Neural progenitor cell (in vitro differentiated cells): ENCODE results near the gene PPAN. TPM values are rescaled to one million over a fixed set of nuclear protein-coding genes. Genes with fewer than 3 reads are reported as not detected.

Source experiments
- DNase-seq: peaks from one replicate; pipeline ENCODE4 v3.0.0-alpha.2; 2016; ENCODE audit warnings: low spot score
- H2AFZ ChIP-seq: fragments of 200-600 bp; sonication (generic); replicated peaks from 2 replicates; pipeline ENCODE4 v1.6.1; 2016; ENCODE audit warnings: antibody characterized with exemption
- H3F3A ChIP-seq: fragments of 200-600 bp; sonication (generic); 2 replicates; pipeline ENCODE4 v1.6.1; 2016; ENCODE audit warnings: antibody characterized with exemption, low read depth
- H3K27ac ChIP-seq: fragments of 200-600 bp; sonication (generic); 2 replicates; pipeline ENCODE4 v1.5.1; 2016; ENCODE audit warnings: mild to moderate bottlenecking
- H3K27me3 ChIP-seq: fragments of 200-600 bp; sonication (generic); 2 replicates; pipeline ENCODE4 v1.6.1; 2016; ENCODE audit warnings: mild to moderate bottlenecking, moderate library complexity
- H3K36me3 ChIP-seq: fragments of 200-600 bp; sonication (generic); 2 replicates; pipeline ENCODE4 v1.5.1; 2016
- H3K4me1 ChIP-seq: fragments of 200-600 bp; sonication (generic); 2 replicates; pipeline ENCODE4 v1.6.1; 2016; ENCODE audit warnings: mixed run types
- H3K4me2 ChIP-seq: fragments of 200-600 bp; sonication (generic); 2 replicates; pipeline ENCODE4 v1.6.1; 2016
- H3K4me3 ChIP-seq: fragments of 200-600 bp; sonication (generic); 2 replicates; pipeline ENCODE4 v1.5.1; 2016
- H3K79me2 ChIP-seq: fragments of 200-600 bp; sonication (generic); 2 replicates; pipeline ENCODE4 v1.6.1; 2016; ENCODE audit warnings: low read depth
- H3K9ac ChIP-seq: fragments of 200-600 bp; sonication (generic); 2 replicates; pipeline ENCODE4 v1.6.1; 2016
- H3K9me3 ChIP-seq: fragments of 200-600 bp; sonication (generic); 2 replicates; pipeline ENCODE4 v1.5.1; 2016; ENCODE audit warnings: low read depth
- H4K20me1 ChIP-seq: fragments of 200-600 bp; sonication (generic); 2 replicates; pipeline ENCODE4 v1.6.1; 2016; ENCODE audit warnings: low read depth
- H3K27ac Mint-ChIP-seq: 3 replicates; pipeline ENCODE4 v1.8.0; 2021; ENCODE audit warnings: mixed read lengths
- H3K27me3 Mint-ChIP-seq: 2 replicates; pipeline ENCODE4 v1.8.0; 2022; ENCODE audit warnings: low read depth, mild to moderate bottlenecking, inconsistent platforms, moderate library complexity, mixed read lengths; ENCODE audit not compliant: insufficient read depth
- H3K36me3 Mint-ChIP-seq: 3 replicates; pipeline ENCODE4 v1.8.0; 2021; ENCODE audit warnings: mixed read lengths
- H3K4me1 Mint-ChIP-seq: 3 replicates; pipeline ENCODE4 v1.8.0; 2021; ENCODE audit warnings: mixed read lengths
- H3K4me3 Mint-ChIP-seq: 3 replicates; pipeline ENCODE4 v1.8.0; 2021; ENCODE audit warnings: mild to moderate bottlenecking, moderate library complexity, mixed read lengths
- H3K9me3 Mint-ChIP-seq: 3 replicates; pipeline ENCODE4 v1.8.0; 2020; ENCODE audit warnings: mixed read lengths
- CTCF ChIP-seq: fragments of 200-600 bp; sonication (generic); IDR thresholded peaks from 2 replicates; pipeline ENCODE4 v1.5.1; 2017; ENCODE audit warnings: antibody characterized with exemption, mild to moderate bottlenecking
- EZH2 ChIP-seq: fragments of 200-600 bp; sonication (generic); IDR thresholded peaks from 2 replicates; pipeline ENCODE4 v1.6.1; 2017; ENCODE audit warnings: antibody characterized with exemption, mild to moderate bottlenecking, moderate library complexity
- EZH2phosphoT487 ChIP-seq: fragments of 200-600 bp; sonication (generic); IDR thresholded peaks from 2 replicates; pipeline ENCODE4 v1.6.1; 2017; ENCODE audit warnings: antibody characterized with exemption
- total RNA-seq: library from RNA; depleted of rRNA; stranded (reverse); fragments of >200 nt; gene quantifications from 2 replicates; pipeline ENCODE4 v1.2.3, GENCODE V29; 2015; ENCODE audit warnings: low replicate concordance

PPAN gene
- total RNA-seq, 1 donor from 2014 or later, result 6.6 TPM

GRCh38 chr19:10134040-10134439 lies 27.9 kb downstream of the PPAN start:
- Histone ChIP-seq H4K20me1 (no peaks in the 10 kb centered on the region), H3K9ac (no peak overlapping the region), H3K27ac (no peak overlapping the region), H3K4me2 (no peak overlapping the region), H3K79me2 (no peaks in the 10 kb centered on the region), H3K9me3 (no peaks in the 10 kb centered on the region), H2AFZ (no peak overlapping the region), H3F3A (no peaks in the 10 kb centered on the region), H3K36me3 (peaks cover 3% of the 10 kb centered on the region), H3K4me3 (no peak overlapping the region), H3K27me3 (no peaks in the 10 kb centered on the region), H3K4me1 (no peaks in the 10 kb centered on the region)
- H3K27ac Mint-ChIP-seq, result no peak overlapping the region
- TF ChIP-seq EZH2phosphoT487 (no peak), EZH2 (no peak), CTCF (no peak)
- no peaks in the 10 kb centered on the region for H3K4me1 Mint-ChIP-seq
- H3K36me3 Mint-ChIP-seq, result peaks cover 15% of the 10 kb centered on the region
- H3K27me3 Mint-ChIP-seq, result peaks cover 7% of the 10 kb centered on the region
- no peak overlapping the region for H3K4me3 Mint-ChIP-seq
- H3K9me3 Mint-ChIP-seq, result no peaks in the 10 kb centered on the region
- DNase-seq, result no peak

- no peak overlapping the region for H2AFZ ChIP-seq
- Mint-ChIP-seq H3K27me3 (peaks cover 8% of the 10 kb centered on the region), H3K36me3 (peaks cover 13% of the 10 kb centered on the region), H3K4me3 (no peak overlapping the region), H3K27ac (no peak overlapping the region), H3K9me3 (no peaks in the 10 kb centered on the region), H3K4me1 (no peaks in the 10 kb centered on the region)
- DNase-seq, result no peak
- no peaks in the 10 kb centered on the region for H4K20me1 ChIP-seq
- no peak overlapping the region for H3K4me3 ChIP-seq
- TF ChIP-seq CTCF (no peak), EZH2 (no peak), EZH2phosphoT487 (no peak)
- H3K79me2 ChIP-seq, result no peaks in the 10 kb centered on the region
- H3K27me3 ChIP-seq, result no peaks in the 10 kb centered on the region
- no peaks in the 10 kb centered on the region for H3K4me1 ChIP-seq
- no peak overlapping the region for H3K27ac ChIP-seq
- no peak overlapping the region for H3K4me2 ChIP-seq
- no peaks in the 10 kb centered on the region for H3K9me3 ChIP-seq
- peaks cover 3% of the 10 kb centered on the region for H3K36me3 ChIP-seq
- no peak overlapping the region for H3K9ac ChIP-seq
- H3F3A ChIP-seq, result no peaks in the 10 kb centered on the region
Observed at GRCh38 chr19:10135551-10136334, 29.6 kb downstream of the PPAN start.

GRCh38 chr19:10136936-10137335 lies 30.8 kb downstream of the PPAN start:
- Mint-ChIP-seq H3K4me3 (no peak overlapping the region), H3K27me3 (peaks cover 6% of the 10 kb centered on the region), H3K9me3 (no peaks in the 10 kb centered on the region), H3K4me1 (no peaks in the 10 kb centered on the region), H3K36me3 (peaks cover 18% of the 10 kb centered on the region), H3K27ac (no peak overlapping the region)
- no peaks in the 10 kb centered on the region for H3K79me2 ChIP-seq
- H3F3A ChIP-seq, result no peaks in the 10 kb centered on the region
- no peak overlapping the region for H3K4me3 ChIP-seq
- H3K36me3 ChIP-seq, result no peaks in the 10 kb centered on the region
- no peaks in the 10 kb centered on the region for H3K9me3 ChIP-seq
- no peaks in the 10 kb centered on the region for H3K4me1 ChIP-seq
- no peak overlapping the region for H2AFZ ChIP-seq
- no peaks in the 10 kb centered on the region for H3K27me3 ChIP-seq
- no peak for DNase-seq
- H4K20me1 ChIP-seq, result no peaks in the 10 kb centered on the region
- TF ChIP-seq EZH2 (no peak), CTCF (no peak), EZH2phosphoT487 (no peak)
- no peak overlapping the region for H3K27ac ChIP-seq
- no peak overlapping the region for H3K9ac ChIP-seq
- no peak overlapping the region for H3K4me2 ChIP-seq
